GM18868 (cell line): ENCODE measurements around the gene MRPL12.

ENCODE experiments used
- ATAC-seq: cut with Tn5 transposase; IDR thresholded peaks from one replicate; pipeline ENCODE4 v1.9.1; 2021; ENCODE audit warnings: mild to moderate bottlenecking, moderate library complexity; ENCODE audit not compliant: unreplicated experiment

Gene MRPL12

DNA sequence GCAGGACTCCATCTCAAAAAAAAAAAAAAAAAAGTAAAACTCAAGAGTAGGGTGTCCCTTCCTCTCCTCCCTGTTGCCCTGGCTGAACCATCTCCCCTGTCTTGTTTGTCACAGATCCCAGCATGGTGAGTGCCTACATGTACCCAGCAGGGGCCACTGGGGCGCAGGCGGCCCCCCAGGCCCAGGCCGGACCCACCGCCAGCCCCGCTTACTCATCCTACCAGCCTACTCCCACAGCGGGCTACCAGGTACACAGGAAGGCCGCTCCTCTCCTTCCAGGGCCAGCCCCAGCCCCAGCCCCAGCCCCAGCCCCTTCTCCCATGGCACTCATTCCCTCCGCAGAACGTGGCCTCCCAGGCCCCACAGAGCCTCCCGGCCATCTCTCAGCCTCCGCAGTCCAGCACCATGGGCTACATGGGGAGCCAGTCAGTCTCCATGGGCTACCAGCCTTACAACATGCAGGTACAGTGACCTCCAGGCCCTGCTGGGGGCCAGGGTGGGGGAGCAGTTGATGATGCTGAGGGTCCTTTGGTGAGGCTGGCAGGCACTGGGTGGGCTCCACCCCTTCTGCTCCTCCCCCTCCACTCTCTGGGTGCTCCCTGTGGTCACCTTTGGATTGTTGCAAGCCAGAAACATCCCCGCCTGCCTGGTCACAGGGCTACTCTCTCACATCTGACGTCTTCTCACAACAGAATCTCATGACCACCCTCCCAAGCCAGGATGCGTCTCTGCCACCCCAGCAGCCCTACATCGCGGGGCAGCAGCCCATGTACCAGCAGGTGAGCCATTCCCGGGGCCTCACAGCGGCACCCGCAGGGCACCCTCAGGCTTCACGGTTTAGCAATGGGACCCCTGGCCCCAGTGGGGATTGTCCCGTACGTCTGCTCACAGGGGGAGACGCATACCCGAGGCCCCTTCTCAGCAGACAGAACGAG is 2.5 kb upstream of the MRPL12 start:
- no peak for ATAC-seq

DNA sequence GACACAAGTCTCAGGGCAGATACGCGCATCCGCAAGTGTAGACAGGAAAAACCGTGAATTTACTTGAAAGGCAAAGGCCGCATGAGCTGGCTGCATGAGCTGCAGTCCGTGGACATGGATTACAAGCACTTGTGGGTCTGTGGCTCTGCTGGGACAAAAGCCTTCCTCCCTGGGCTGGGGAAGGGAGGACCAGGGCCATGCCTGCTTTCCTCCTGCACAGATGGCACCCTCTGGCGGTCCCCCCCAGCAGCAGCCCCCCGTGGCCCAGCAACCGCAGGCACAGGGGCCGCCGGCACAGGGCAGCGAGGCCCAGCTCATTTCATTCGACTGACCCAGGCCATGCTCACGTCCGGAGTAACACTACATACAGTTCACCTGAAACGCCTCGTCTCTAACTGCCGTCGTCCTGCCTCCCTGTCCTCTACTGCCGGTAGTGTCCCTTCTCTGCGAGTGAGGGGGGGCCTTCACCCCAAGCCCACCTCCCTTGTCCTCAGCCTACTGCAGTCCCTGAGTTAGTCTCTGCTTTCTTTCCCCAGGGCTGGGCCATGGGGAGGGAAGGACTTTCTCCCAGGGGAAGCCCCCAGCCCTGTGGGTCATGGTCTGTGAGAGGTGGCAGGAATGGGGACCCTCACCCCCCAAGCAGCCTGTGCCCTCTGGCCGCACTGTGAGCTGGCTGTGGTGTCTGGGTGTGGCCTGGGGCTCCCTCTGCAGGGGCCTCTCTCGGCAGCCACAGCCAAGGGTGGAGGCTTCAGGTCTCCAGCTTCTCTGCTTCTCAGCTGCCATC is 1.7 kb upstream of the MRPL12 start:
- ATAC-seq: no peak

DNA sequence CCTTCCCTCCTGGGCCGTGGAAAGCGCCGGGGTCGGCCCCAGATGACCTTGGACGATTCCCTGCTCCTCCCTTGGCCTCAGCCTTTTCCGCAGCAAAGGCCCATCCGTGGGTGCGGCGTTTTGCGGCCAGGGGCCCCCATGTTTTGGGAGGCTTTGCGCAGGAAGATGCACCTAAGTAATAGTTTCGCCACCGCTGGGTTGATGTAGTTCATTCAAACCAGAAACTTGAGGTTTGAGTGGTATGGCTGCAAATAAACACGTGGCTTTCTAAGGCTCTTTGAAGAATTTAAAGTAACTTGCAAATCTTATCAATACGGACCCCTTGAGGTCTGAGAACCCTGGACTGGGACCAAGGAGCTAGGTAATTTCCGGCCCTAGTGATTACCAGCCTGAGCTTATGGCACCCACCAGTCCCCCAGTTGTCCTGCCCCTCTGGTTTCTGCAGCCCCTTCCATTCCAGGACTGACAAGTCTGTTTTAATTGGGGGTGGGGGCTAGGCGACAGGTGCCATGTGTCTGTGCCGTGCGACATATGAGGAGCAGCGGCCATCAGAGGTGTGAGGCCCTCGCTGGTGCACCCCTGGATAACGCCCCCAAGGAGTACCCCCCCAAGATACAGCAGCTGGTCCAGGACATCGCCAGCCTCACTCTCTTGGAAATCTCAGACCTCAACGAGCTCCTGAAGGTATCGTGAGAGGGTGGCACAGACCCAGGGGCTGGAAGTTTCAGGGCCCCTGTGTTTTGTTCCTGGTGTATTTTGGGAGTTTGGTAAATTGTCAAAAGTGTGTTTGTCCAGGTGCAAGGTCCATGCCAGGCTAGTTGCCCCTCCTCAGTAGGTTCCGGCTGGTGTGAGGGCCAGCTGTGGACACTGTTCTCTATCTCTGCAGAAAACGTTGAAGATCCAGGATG is 834 bp downstream of the MRPL12 start:
- ATAC-seq: no peak

DNA sequence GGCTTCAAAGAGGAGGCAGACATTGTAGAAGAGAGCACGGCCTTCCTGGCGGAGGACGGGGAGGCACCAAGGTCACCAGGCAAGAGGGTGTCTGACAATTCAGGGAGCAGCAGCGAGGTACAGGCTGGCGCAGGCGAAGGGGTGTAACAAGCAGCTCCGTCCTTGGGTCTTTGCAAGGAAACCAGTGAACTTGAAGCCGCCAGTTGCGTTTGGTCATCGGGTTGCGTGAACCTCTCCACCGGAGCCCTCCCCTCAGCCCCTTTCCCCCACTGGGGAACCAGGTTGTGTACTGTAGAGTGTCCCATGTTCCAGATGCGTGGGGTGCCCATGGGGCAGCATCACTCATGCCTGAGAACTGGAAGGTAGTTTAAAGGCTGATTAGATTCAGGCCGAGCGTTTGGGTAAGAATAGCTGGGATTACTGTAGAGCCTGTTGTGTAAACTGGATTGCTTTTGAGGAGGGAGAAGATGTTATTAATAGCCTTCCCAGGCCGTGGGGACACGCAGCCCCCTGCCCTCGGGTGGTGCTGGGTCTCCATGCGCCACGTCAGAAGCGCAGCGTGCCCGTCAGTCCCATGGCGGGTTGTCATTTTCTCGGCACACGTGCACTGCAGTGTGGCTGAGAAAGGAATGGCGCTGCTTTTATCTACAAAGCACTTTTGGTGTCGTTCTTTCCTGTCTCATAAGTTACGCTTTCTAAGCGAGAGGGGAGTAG is 2.5 kb downstream of the MRPL12 start:
- no peak for ATAC-seq

DNA sequence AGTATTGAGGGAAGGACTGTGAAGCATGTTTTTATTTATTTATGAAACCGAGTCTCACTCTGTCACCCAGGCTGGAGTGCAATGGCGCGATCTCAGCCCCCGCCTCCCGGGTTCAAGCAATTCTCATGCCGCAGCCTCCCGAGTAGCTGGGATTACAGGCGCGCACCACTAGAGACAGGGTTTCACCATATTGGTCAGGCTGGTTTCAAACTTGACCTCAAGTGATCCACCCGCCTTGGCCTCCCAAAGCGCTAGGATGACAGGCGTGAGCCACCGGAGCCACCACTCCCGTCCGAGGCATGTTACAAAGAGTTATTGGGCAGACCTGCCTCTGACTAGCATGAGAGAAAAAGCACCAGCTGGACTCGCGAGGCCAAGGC is 3.1 kb downstream of the MRPL12 start:
- ATAC-seq: no peak

DNA sequence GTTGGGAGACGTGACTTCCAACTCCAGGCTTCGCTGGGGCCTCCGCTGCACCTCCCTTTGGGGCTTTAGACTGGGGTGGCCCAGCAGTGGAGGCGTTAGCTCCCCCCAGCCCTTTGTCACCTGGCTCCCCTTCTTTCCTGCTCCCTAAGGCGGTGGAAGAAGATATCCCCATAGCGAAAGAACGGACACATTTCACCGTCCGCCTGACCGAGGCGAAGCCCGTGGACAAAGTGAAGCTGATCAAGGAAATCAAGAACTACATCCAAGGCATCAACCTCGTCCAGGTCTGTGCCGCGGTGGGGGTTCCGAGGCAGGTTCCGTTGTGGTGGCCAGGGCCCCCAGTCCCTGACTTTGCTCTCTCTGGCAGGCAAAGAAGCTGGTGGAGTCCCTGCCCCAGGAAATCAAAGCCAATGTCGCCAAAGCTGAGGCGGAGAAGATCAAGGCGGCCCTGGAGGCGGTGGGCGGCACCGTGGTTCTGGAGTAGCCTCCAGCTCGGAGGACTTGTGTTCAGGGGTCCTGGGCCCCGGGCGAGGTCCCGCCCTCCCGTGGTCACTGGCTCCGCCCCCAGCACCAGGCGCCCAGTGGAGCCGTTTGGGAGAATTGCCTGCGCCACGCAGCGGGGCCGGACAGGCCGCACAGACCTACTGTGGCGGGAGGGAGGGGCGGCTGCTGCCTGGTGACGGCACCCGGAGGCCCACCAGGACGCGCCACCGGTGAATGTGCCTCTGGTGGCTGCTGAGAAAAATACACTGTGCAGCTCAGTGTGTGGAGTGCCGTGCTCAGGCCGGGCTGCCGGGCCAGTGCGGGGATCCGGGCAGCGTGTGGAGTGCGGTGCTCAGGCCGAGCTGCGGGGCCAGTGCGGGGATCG is 3.8 kb downstream of the MRPL12 start:
- no peak for ATAC-seq

DNA sequence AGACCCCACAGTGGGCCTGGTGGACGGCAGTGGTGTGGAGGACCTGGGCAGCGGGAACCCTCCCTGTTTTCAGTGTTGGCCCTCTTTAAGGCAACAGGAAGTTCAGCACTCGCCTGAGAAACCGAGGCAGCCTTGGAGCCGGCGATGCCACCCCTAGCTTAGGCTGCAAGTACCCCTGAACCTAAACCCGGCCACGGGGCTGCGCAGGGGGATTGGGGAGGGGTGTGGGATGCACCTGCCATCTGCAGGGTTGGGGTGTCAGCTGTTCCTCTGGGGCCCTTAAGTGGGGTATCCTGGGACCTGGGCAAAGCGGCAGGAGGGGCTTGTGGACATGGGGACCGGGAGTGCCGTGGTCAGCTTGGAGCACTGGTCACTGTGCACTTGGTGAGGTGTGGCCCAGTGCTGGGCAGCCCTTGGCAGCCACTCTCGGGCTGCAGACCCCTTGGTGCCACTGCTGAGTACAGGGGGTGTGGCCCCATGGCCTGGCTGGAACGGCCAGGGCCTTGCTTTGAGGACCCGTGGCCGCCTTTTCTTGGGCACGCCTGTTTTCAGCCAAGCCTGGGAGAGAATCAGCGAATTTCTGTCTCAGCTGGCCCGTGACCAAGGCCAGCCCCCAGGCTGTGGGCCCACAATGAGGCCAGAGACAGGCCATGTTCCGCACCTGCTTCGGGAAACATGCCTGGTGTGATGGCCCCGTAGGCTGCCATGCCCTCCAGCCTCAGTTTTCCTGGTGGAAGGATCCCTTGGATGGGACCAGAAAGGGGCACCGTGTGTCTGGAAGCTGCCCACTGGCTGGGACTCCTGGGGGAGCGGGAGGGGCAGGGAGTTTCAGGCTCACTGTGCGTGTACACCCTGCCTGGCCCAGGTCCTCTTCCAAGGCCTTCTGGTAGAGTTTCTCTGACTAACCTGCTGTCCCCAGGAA is 4.8 kb downstream of the MRPL12 start:
- ATAC-seq: no peak

DNA sequence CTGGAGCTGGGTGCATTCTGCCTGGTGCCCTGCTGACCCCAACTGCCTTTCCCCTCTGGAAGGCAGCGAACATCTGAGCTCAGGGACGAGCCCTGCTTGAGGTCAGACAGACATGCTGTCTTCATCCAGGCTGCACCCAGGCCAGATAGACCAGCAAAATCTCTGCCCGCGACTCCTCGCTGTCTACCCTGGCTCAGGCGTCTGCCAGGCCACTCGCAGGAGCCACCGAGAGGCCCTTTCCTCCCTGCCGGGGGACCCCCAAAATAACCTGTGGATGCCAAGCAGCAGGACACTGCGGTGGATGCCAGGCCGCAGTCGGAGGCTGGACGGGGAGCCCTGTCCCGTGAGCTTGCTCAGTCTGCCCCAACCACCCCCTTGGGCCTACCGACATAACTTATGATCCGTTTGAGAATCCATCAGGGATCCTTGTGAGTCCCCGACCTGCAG is 5.6 kb downstream of the MRPL12 start:
- no peak for ATAC-seq

DNA sequence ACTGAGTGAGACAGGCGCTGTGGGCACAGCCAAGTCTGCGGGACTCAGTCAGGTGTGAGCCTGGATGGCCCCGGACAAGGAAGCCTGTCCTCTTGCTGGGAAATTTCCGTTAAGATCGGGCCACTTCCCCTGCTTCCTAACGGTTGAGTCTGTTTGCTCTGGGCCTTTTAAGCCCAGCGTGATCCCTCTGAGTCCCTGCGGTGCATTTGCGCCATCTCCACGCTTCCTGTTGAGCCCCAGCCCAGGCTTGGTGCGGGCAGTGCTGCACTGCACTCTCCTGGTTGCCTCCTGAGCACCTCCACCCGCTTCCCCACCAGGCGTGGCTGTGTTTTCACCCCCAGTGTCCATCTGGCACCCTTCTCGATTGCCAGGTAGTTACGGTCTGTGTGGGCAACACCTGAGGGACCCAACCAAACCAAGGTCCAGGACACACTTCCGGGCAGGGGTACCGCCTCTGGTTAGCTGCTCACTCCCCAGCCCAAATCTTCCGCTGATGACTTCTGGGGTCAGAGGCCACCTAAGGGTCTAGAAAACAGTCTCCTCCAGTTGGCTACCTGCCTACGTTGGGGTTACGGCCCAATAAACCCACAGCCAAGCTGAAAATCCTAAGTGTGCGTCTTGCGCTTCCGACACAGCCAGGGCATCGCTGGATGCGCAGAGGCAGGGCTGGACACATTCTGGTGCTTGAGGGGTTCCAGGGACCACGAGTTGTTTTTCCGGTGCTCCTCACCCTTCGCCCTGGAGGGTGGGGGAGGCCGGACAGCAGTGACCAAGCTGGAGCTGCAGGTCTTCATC is 7.5 kb downstream of the MRPL12 start:
- no peak for ATAC-seq

DNA sequence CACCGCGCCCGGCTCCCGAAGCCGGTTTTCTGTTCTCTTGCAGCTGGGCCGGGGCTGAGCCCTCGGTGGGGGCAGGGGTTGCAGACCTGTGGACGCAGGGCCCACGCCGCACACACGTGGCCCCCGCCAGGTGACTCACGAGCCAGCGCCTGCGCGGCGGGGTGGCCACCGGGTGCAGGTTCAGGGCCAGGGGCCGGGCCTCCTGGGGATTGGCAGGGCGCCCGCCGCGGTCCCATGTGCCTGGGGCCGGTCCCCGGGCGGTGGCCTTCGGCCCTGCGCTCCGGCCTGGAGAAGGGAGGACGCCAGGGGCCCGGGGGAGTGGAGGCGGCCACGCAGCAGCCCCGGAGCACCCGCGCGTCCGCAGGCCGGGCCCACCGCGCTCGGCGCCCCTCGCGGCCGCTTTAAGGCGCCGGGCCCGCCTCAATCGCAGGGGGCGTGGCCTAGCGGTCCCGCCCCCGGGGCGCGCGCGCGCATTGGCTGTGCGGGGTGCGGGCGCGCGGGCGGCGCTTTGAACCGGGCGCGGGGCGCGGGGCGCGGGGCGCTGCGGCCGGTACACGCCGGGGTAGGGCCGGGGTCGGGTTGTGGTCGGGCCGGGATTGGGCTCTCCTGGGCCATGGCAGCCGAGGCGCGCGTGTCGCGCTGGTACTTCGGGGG is 8.8 kb downstream of the MRPL12 start, which contains the start of gene SLC25A10:
Gene SLC25A10, plus strand, starts transcription at position 471 of the 654 bp plus-strand sequence. Its CDS starts 143 bp downstream, at position 614.
- peak; percentile 59 for ATAC-seq

DNA sequence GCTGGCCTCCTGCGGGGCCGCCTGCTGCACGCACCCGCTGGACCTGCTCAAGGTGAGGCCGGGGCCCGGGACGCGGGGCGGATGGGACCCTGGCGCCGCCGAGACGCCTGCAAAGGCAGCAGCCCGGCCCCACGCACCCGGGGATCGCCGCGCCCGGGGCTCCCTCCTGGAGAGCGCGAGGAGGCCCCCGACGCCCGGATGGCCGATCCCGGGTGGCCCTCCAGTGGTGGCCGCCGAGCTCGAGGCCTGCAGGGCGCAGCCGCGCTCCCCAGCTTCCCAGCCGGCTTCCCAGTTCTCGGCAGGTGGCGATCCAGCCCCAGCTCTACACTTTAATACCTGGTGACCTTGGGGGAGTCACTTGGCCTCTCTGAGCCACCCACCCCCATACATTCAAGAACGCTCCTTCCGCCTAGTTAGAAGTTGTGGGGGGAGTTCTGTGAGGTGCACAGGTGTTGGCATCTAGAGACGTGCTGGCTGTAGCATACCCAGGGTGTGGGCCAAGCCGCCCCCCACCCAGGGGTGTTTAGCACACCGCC is 9.4 kb downstream of the MRPL12 start:
- ATAC-seq: peak; percentile 23

DNA sequence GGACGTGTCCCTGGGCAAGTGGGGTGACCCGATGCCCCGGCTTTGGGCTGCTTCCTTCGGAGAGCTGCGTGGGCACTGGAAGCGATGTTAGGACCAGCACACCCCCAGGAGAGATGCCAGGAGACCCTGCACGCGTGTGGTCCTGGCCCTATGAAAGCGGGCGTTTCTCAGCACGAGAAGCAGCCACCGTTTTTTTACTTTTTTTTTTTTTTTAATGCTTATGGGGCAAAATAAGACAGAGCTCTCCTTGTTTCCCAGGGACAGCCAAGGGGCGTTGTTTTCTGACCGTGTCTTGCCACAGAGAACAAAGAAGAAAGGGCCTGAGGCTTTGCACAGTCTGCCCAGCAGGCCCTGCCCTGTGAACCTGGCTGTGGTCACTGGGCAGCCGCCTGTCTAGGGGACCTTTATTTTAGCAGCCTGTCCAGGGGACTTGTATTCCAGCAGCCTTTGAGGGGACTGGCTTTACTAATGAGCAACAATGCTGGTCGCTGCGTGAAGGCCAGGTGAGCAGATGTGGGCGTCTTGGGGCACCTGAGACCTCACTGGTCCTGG is 9.9 kb downstream of the MRPL12 start:
- ATAC-seq: no peak

DNA sequence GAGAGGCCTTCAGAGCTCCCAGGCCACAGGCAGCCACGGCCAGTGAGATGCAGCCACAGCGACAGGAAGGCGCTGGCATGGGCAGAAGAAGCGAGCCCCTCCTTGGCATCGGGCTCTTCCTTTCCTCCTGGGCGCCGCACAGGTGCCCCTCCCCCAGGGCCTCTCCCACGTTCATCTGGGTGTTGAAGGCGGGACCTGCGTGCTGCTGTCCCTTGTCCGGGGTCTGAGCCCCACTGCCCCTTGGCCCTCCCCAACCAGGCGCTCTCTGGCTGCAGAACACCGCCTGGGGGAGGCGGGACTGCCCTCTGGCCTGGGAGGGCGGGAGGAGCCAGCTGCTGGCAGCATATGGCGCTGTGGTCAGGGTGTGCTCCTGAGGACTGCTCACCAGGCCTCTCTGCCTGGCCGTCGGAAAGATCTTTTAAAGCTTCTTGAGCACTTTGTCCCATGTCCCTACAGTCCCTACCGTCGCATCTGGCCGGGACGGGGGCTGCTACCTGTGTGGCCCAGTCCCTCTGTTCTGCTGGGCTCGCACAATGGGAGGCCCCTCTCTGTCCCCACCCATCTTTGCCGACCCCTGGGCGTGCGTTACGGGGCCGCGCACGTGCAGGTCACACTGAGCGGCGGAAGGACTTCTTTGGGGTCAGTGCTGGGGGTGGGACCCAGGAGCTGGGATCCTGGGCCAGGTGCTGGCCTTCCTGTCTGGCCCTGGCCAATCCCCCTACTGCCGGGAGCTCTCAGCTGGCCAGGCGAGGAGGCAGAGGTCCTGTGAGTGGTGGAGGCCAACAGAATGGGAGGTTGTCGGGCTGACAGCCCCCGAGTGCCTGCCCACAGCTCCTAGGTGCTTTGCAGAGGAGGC is 10.6 kb downstream of the MRPL12 start:
- no peak for ATAC-seq

DNA sequence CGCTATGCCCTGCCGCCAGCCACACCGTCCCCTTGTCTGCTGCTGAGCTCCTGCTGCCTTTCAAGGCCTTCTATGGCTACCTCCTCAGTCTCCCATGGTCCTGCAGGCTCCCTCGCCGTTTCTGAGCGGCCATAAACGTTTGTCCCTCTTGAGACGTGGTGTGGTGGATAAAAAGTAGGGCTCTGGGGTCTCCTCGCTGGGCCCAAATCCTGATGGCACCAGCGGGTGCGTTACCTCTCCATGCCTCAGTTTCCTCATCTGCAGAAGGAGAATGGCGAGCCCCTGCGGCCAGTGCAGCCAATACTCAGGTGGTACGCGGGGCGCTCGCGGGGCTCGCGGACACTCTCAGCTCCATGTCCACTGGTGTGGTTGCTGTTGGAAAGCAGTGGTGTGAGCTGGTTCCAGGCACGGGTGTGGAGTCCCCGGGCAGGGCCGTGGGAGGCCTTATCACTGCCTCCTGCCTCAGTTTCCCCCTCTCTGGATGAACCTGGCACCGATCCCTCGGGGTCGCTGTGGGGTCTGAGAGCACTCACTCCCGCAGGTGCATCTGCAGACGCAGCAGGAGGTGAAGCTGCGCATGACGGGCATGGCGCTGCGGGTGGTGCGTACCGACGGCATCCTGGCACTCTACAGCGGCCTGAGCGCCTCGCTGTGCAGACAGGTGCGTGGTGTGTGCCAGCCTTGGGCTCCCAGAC is 11.4 kb downstream of the MRPL12 start:
- ATAC-seq: no peak
